Measurements from ENCODE around the gene ACSM3. TPM values are rescaled to one million over a fixed set of nuclear protein-coding genes. Genes with fewer than 3 reads are reported as not detected.
"Not testable (repeated sequence)": the region's sequence is repeated elsewhere in the genome, so short reads cannot be mapped to it uniquely, and the experiment has no call there.

Gene ACSM3
- total RNA-seq, 1 donor from 2014 or later = 34.3 TPM

GRCh38 chr16:20760346-20760745 lies 3.5 kb upstream of the ACSM3 start:
- intact Hi-C loops (cut with DNase I) = no loop called here
- peaks cover 4% of the 10 kb centered on the region for H3K4me1 ChIP-seq
- H3K36me3 ChIP-seq = no peaks in the 10 kb centered on the region
- H3K4me3 ChIP-seq = no peak overlapping the region
- ATAC-seq = no peak
- TF ChIP-seq, protein P1, sequence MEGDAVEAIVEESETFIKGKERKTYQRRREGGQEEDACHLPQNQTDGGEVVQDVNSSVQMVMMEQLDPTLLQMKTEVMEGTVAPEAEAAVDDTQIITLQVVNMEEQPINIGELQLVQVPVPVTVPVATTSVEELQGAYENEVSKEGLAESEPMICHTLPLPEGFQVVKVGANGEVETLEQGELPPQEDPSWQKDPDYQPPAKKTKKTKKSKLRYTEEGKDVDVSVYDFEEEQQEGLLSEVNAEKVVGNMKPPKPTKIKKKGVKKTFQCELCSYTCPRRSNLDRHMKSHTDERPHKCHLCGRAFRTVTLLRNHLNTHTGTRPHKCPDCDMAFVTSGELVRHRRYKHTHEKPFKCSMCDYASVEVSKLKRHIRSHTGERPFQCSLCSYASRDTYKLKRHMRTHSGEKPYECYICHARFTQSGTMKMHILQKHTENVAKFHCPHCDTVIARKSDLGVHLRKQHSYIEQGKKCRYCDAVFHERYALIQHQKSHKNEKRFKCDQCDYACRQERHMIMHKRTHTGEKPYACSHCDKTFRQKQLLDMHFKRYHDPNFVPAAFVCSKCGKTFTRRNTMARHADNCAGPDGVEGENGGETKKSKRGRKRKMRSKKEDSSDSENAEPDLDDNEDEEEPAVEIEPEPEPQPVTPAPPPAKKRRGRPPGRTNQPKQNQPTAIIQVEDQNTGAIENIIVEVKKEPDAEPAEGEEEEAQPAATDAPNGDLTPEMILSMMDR (IDR thresholded peaks at IDR 0.05) = no peak
- DNase-seq = no peak
- H3K27ac ChIP-seq = no peak overlapping the region
- no peaks in the 10 kb centered on the region for H3K9me3 ChIP-seq
- H3K27me3 ChIP-seq = no peaks in the 10 kb centered on the region

DNA sequence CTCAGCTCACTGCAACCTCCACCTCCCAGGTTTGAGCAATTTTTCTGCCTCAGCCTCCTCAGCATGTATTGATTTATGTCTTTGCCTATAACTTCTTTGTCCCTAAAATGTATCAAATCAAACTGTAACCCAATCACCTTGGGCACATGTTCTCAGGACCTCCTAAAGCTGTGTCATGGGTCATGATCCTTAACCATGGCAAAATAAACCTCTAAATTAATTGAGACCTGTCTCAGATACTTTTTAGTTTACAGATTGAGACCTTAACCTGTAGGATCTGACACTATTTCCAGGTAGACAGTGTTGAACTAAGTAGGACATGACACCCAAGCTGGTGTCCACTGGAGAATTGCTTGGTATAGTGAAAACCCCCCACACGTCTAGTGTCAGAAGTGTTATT lies 2.6 kb upstream of the ACSM3 start:
- DNase-seq (no peak), ATAC-seq (no peak)
- TF ChIP-seq, protein P1 (IDR thresholded peaks at IDR 0.05) = no peak
- intact Hi-C loops (cut with DNase I) = no loop called here
- H3K36me3 ChIP-seq = no peaks in the 10 kb centered on the region
- H3K4me1 ChIP-seq = peaks cover 4% of the 10 kb centered on the region
- no peak overlapping the region for H3K27ac ChIP-seq
- H3K27me3 ChIP-seq = no peaks in the 10 kb centered on the region
- H3K4me3 ChIP-seq = no peak overlapping the region
- H3K9me3 ChIP-seq = no peaks in the 10 kb centered on the region

DNA sequence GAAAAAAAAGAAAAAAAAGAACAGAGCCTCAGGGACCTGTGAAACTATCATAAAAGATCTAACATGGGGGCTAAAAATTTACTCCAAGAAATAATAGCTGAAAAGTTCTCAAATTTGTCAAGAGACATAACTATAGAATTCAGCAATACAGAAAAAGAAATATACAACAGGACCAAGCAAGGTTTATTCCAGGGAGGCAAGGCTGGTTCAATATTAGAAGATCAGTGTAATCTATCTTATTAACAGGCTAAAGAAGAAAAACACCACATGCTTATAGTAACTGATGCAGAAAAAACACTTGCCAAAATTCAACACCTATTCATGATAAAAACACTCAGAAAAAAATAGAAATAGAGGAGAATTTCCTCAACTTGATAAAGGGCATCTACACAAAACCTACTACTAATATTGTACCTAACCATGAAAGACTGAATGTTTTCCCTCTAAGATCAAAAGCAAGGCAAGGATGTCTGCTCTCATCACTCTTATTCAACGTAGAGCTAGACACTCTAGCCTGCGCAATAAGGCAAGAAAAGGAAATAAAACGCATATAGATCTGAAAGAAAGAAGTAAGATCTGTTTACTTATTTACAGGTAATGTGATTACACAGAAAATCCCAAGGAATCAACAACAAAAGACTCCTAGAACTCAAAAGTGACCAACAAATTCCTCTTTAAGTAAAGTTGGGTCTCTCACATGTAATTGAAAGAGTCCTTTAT lies 1.2 kb upstream of the ACSM3 start:
- TF ChIP-seq, protein P1 (IDR thresholded peaks at IDR 0.05) = no peak
- no peak for DNase-seq
- peak overlapping the region; percentile 88 for H3K27ac ChIP-seq
- intact Hi-C loops (cut with DNase I) = no loop called here
- H3K4me1 ChIP-seq = peaks cover 4% of the 10 kb centered on the region
- H3K4me3 ChIP-seq = no peak overlapping the region
- ATAC-seq = no peak
- H3K27me3 ChIP-seq = no peaks in the 10 kb centered on the region
- no peaks in the 10 kb centered on the region for H3K36me3 ChIP-seq
- H3K9me3 ChIP-seq = no peaks in the 10 kb centered on the region

GRCh38 chr16:20764448-20764847 lies 634 bp downstream of the ACSM3 start:
- H3K9me3 ChIP-seq; intact Hi-C loops (cut with DNase I); H3K36me3 ChIP-seq; H3K4me1 ChIP-seq; H3K27me3 ChIP-seq: not testable (repeated sequence)
- peak; percentile 59 for DNase-seq
- peak; percentile 9 for ATAC-seq
- Histone ChIP-seq H3K27ac (peak overlapping the region; percentile 88), H3K4me3 (peak overlapping the region; percentile 53)

GRCh38 chr16:20765732-20766131 lies 1.9 kb downstream of the ACSM3 start:
- TF ChIP-seq, protein P1 (IDR thresholded peaks at IDR 0.05) = no peak
- ATAC-seq = no peak
- Histone ChIP-seq H3K36me3 (no peaks in the 10 kb centered on the region), H3K4me1 (peaks cover 4% of the 10 kb centered on the region), H3K27ac (no peak overlapping the region), H3K9me3 (no peaks in the 10 kb centered on the region), H3K4me3 (no peak overlapping the region), H3K27me3 (no peaks in the 10 kb centered on the region)
- intact Hi-C loops (cut with DNase I) = no loop called here
- DNase-seq = no peak

- intact Hi-C loops (cut with DNase I) = no loop called here
- DNase-seq (no peak), ATAC-seq (no peak)
- Histone ChIP-seq H3K9me3 (no peaks in the 10 kb centered on the region), H3K36me3 (no peaks in the 10 kb centered on the region), H3K27ac (no peak overlapping the region), H3K4me1 (peaks cover 4% of the 10 kb centered on the region), H3K27me3 (no peaks in the 10 kb centered on the region), H3K4me3 (no peak overlapping the region)
- TF ChIP-seq, protein P1 (IDR thresholded peaks at IDR 0.05) = no peak
Observed at GRCh38 chr16:20766294-20766693, 2.5 kb downstream of the ACSM3 start.
